Peyer's patch (tissue), 4 donors: Measurements from ENCODE around the gene ME1. TPM values are rescaled to one million over a fixed set of nuclear protein-coding genes. Genes with fewer than 3 reads are reported as not detected.

ENCODE experiments used
- DNase-seq, 3 donors: peaks; one replicate each; pipeline ENCODE4 v3.0.0-alpha.2; 2017 to 2019
- H3K27ac ChIP-seq, 4 donors: fragments of 200-600 bp; sonication (generic); one replicate each; pipeline ENCODE4 v1.5.1; 2016 to 2019
- H3K27me3 ChIP-seq, 2 donors: fragments of 200-600 bp; sonication (generic); one replicate each; pipeline ENCODE4 v1.5.1; 2019
- H3K36me3 ChIP-seq, 3 donors: fragments of 200-600 bp; sonication (generic); one replicate each; pipeline ENCODE4 v1.5.1; 2016 to 2019
- H3K4me1 ChIP-seq, 4 donors: fragments of 200-600 bp; sonication (generic); one replicate each; pipeline ENCODE4 v1.5.1; 2016 to 2019
- H3K4me3 ChIP-seq, 4 donors: fragments of 200-600 bp; sonication (generic); 1 replicate in 3 of 4; 2 replicates in 1 of 4; pipeline ENCODE4 v1.5.1; 2016 to 2019; ENCODE audit warnings: mild to moderate bottlenecking in 1 of 4
- H3K9me3 ChIP-seq, 4 donors: fragments of 200-600 bp; sonication (generic); one replicate each; pipeline ENCODE4 v1.5.1; 2016 to 2019; ENCODE audit warnings: mild to moderate bottlenecking in 1 of 4
- CTCF ChIP-seq, 6 experiments: fragments of 450-650 bp in 4 of 6; fragments of 200-600 bp in 2 of 6; sonication (generic) in 1 of 6; IDR thresholded peaks; one replicate each; pipeline ENCODE4 v1.5.1; 2017 to 2019; ENCODE audit warnings: antibody characterized with exemption in 6 of 6, mild to moderate bottlenecking in 3 of 6, moderate library complexity in 1 of 6
- POLR2A ChIP-seq, 2 donors: fragments of 450-650 bp; IDR thresholded peaks; one replicate each; pipeline ENCODE4 v1.5.1; 2017; ENCODE audit warnings: antibody characterized with exemption in 2 of 2, mild to moderate bottlenecking in 2 of 2, moderate library complexity in 2 of 2
- total RNA-seq, 4 donors: library from RNA; depleted of rRNA; stranded (reverse); fragments of >200 nt; gene quantifications; one replicate each; pipeline ENCODE4 v1.1.0, GENCODE V29; 2016

The ME1 gene
- total RNA-seq, 4 donors from 2014 or later: 7.4 to 39.1 (median 19.6) TPM

GRCh38 chr6:83176246-83176645 lies 254.6 kb downstream of the ME1 start:
- no peak overlapping the region for H3K27ac ChIP-seq
- no peak overlapping the region for H3K4me3 ChIP-seq
- H3K9me3 ChIP-seq: no peaks in the 10 kb centered on the region
- H3K27me3 ChIP-seq: no peaks in the 10 kb centered on the region
- TF ChIP-seq POLR2A (IDR thresholded peaks at IDR 0.05) (no peak), CTCF (IDR thresholded peaks at IDR 0.05) (no peak)
- no peak for DNase-seq
- H3K36me3 ChIP-seq: peaks cover 0 to 67% (median 3%) of the 10 kb centered on the region in 3 donors
- H3K4me1 ChIP-seq: no peaks in the 10 kb centered on the region

- H3K4me3 ChIP-seq: no peak overlapping the region
- no peaks in the 10 kb centered on the region for H3K9me3 ChIP-seq
- no peaks in the 10 kb centered on the region for H3K4me1 ChIP-seq
- peaks cover 0 to 98% (median 3%) of the 10 kb centered on the region in 3 donors for H3K36me3 ChIP-seq
- no peak for DNase-seq
- H3K27ac ChIP-seq: no peak overlapping the region
- TF ChIP-seq CTCF (IDR thresholded peaks at IDR 0.05) (no peak), POLR2A (IDR thresholded peaks at IDR 0.05) (no peak)
- no peaks in the 10 kb centered on the region for H3K27me3 ChIP-seq
Measured at GRCh38 chr6:83169511-83169910, 261.3 kb downstream of the ME1 start.

GRCh38 chr6:83169106-83169505 lies 261.7 kb downstream of the ME1 start:
- H3K9me3 ChIP-seq: no peaks in the 10 kb centered on the region
- no peaks in the 10 kb centered on the region for H3K4me1 ChIP-seq
- DNase-seq: no peak
- H3K4me3 ChIP-seq: no peak overlapping the region
- no peaks in the 10 kb centered on the region for H3K27me3 ChIP-seq
- H3K27ac ChIP-seq: no peak overlapping the region
- TF ChIP-seq CTCF (IDR thresholded peaks at IDR 0.05) (no peak), POLR2A (IDR thresholded peaks at IDR 0.05) (no peak)
- H3K36me3 ChIP-seq: peaks cover 0 to 98% (median 3%) of the 10 kb centered on the region in 3 donors

- Histone ChIP-seq H3K36me3 (peaks cover 0 to 98% (median 3%) of the 10 kb centered on the region in 3 donors), H3K4me3 (no peak overlapping the region), H3K9me3 (no peaks in the 10 kb centered on the region), H3K27me3 (no peaks in the 10 kb centered on the region), H3K27ac (no peak overlapping the region), H3K4me1 (no peaks in the 10 kb centered on the region)
- no peak for DNase-seq
- TF ChIP-seq POLR2A (IDR thresholded peaks at IDR 0.05): no peak
- no peak for TF ChIP-seq CTCF (IDR thresholded peaks at IDR 0.05)
Measured at GRCh38 chr6:83168556-83168955, 262.3 kb downstream of the ME1 start.

GRCh38 chr6:83167726-83168278 lies 263.0 kb downstream of the ME1 start:
- Histone ChIP-seq H3K27ac (no peak overlapping the region), H3K36me3 (peaks cover 0 to 98% (median 3%) of the 10 kb centered on the region in 3 donors), H3K27me3 (no peaks in the 10 kb centered on the region), H3K4me3 (no peak overlapping the region), H3K9me3 (no peaks in the 10 kb centered on the region), H3K4me1 (no peaks in the 10 kb centered on the region)
- TF ChIP-seq POLR2A (IDR thresholded peaks at IDR 0.05): no peak
- no peak for TF ChIP-seq CTCF (IDR thresholded peaks at IDR 0.05)
- DNase-seq: no peak

Other genes starting within 250 kb of the ME1 start
- gene PGM3, start 237.8 kb downstream of the ME1 start, total RNA-seq: 10 to 100 TPM; 16.0 to 30.0 (median 26.1) TPM
- gene RWDD2A, start 237.7 kb downstream of the ME1 start, total RNA-seq: 1 to 10 TPM; 2.5 to 3.1 (median 2.7) TPM
- not detected for gene PRSS35, start 81.5 kb upstream of the ME1 start, total RNA-seq